AG09309 (cell line): ENCODE data around the gene NTM.

ENCODE experiments used
- DNase-seq: peaks from one replicate; pipeline ENCODE4 v3.0.0-alpha.2; 2010; ENCODE audit warnings: low read depth
- H3K4me3 ChIP-seq: 2 replicates; pipeline ENCODE4 v1.5.1; 2011; ENCODE audit warnings: mild to moderate bottlenecking, low read depth, low read length, moderate library complexity; ENCODE audit not compliant: control insufficient read depth
- TF ChIP-seq, protein P1 (sequence below): IDR thresholded peaks from 2 replicates; pipeline ENCODE4 v1.5.1; 2011; ENCODE audit warnings: mild to moderate bottlenecking, low read depth, low read length, inconsistent platforms; ENCODE audit not compliant: insufficient read depth, control insufficient read depth; ENCODE audit errors: missing control alignments

NTM gene

DNA sequence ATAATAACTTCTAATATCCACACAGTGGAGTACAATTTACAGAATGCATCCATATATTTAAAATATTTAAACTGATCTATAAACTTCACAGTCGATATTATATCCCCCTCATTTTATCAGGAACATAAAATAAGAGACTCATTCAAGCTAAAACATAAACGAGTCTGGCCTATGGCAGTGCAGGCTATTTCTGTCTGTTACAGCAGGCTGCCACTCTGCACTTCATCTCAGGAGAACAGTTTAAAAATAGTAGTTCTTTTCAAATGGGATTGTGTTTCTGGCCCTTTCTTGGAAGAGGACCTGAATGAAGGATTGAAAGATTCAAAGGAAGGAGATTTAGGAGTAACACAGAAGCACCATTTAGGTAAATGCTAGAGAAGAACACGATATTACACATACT, 915.7 kb downstream of the NTM start:
- TF ChIP-seq, protein P1, sequence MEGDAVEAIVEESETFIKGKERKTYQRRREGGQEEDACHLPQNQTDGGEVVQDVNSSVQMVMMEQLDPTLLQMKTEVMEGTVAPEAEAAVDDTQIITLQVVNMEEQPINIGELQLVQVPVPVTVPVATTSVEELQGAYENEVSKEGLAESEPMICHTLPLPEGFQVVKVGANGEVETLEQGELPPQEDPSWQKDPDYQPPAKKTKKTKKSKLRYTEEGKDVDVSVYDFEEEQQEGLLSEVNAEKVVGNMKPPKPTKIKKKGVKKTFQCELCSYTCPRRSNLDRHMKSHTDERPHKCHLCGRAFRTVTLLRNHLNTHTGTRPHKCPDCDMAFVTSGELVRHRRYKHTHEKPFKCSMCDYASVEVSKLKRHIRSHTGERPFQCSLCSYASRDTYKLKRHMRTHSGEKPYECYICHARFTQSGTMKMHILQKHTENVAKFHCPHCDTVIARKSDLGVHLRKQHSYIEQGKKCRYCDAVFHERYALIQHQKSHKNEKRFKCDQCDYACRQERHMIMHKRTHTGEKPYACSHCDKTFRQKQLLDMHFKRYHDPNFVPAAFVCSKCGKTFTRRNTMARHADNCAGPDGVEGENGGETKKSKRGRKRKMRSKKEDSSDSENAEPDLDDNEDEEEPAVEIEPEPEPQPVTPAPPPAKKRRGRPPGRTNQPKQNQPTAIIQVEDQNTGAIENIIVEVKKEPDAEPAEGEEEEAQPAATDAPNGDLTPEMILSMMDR: no peak
- DNase-seq: no peak
- H3K4me3 ChIP-seq: no peak overlapping the region

DNA sequence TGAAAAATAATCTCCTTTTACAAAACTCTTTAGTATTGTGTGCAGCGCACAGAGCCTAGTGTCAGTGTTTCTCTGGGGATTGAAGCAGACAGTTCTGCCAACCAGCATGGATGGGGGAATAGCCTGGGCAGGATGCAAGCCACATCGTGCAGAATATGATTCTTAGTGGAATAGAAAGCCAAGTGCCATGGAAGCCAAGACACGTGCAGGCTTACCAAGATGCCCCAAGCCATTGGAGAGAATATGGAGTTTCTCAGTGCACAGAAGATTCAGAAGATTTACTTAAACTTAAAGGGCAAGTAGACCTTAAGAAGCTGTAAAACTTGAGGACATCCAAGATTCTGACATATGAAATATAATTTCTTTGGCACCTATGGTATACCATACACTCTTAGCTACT, 917.6 kb downstream of the NTM start:
- TF ChIP-seq, protein P1: no peak
- no peak for DNase-seq
- no peak overlapping the region for H3K4me3 ChIP-seq

DNA sequence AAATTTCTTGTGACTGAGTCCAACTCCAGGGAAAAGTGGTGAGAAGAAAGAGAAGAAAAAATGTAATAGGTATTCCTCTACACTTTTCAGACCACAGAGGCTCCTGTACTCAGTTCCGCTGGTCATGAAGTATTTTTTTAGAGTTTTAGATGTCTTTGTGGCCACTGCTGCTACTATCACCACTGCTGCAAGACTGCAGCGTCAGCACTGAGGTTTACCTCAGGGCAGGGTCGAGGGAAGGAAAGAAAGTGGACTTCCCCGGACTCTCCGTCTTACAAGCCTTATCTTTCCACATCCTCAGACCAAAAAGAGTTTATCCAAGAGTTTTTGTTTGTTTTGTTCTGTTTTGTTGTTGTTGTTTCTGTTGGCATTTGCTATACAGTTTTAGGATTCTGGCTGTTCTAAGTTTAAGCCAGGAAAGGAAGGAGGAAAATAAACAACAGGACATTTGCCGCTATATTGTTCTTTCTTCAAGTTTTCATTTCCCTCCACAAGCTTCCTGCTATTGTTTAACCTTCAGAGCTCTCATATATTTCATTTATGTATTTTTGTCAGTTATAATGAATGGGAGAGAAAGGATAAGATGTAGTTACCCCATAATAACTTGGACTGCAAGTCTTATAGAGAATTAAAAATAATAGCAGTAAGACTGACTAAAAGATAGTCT, 919.3 kb downstream of the NTM start:
- no peak overlapping the region for H3K4me3 ChIP-seq
- TF ChIP-seq, protein P1: no peak
- no peak for DNase-seq

DNA sequence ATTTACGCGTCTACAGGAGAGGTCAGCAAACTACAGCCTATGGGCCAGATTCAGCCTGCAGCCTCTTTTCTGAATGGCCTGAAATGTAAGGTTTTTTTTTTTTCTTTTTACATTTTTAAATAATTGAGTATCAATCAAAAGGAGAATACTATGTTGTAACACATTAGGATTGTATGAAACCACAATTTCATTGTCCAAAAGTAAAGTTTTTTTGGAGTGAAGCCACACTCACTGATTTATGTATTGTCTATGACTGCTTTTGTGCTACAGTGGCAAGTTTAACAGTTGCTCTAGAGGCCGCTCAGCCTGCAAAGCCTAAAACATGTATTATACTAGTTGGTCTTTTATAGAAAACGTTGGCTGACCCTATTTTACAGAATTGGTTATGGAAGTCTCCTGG, 923.2 kb downstream of the NTM start:
- no peak for DNase-seq
- H3K4me3 ChIP-seq: no peak overlapping the region
- TF ChIP-seq, protein P1: no peak

DNA sequence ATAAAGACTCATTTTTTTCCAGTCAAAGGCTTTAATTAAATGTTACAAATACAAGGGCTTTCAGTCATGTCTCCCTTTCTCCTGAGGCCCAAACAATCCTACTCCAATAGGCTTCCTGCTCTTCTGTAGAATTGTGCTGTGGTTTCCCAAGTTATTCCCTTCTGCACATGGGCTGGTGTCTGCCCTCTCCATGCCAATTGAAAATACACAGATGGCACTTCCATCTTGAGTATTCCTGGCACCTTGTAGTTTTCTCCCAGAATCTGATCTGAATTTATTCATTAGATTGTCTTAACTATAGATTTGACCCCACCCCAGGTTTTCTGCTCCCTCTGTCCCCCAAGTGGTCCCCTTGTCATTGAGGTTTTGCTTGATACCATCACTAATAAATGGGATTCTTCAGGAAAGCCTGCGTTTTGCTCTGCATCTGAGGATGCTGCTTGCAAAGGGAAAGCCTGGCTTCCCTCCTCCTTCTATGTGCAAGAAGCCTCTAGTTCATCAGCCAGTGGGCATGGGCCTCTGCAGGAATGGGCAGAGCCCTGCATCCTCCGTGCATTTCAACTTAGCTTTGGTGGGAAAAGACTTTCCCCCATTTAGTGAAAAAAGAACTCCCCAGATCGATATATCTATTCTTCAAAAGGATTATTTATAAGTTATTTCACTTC, 926.7 kb downstream of the NTM start:
- DNase-seq: no peak
- H3K4me3 ChIP-seq: no peak overlapping the region
- TF ChIP-seq, protein P1: no peak

DNA sequence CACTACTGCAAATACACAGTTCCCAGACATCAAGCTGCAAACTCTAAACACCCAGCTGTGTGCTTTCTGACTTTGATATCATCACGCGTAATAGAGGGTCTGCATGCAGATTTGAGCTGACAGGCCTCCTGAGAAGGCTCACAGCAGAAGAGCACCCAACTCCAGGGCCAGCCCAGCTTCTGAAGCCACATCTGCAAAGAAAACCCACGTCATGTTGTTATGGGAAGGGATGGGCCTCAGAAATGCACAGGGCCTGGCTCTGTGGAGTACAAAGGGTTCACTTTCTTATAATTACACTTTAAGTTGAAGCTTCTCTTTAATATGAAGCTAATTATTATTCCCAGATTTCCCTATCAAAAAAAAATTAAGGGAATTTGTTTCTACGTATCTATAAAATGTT, 927.9 kb downstream of the NTM start:
- TF ChIP-seq, protein P1: no peak
- H3K4me3 ChIP-seq: no peak overlapping the region
- DNase-seq: no peak

DNA sequence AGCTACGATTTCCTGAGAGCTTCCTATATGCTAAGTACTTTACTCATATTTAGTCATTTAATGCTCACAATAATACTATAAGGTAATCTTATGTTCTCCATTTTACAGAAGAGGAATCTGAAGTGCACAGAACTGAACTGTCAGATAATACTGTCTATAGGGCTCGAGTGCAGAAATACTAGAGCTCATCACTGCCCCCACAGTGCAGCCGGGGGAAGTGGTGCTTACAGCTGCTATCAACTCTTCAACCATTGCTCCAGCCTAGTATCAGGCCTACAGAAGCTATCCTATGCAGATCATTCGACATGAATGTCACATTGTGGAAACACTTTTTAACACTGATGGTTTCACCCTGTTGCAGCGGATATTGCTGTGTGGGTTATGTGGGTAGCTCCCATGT, 929.9 kb downstream of the NTM start:
- TF ChIP-seq, protein P1: peak; percentile 43
- no peak overlapping the region for H3K4me3 ChIP-seq
- DNase-seq: no peak
